Measurements from ENCODE around the gene PLK3. TPM values are rescaled to one million over a fixed set of nuclear protein-coding genes. Genes with fewer than 3 reads are reported as not detected.
"Not testable (repeated sequence)": the region's sequence is repeated elsewhere in the genome, so short reads cannot be mapped to it uniquely, and the experiment has no call there.

PLK3 gene
- total RNA-seq, 1 experiment from 2014 or later: 11.8 TPM

GRCh38 chr1:44792736-44793502 lies 7.3 kb upstream of the PLK3 start:
- Histone ChIP-seq H3K4me3 (ENCODE audit: low read length) (no peak overlapping the region), H3K4me2 (ENCODE audit: low read depth, low read length, poor library complexity, severe bottlenecking) (no peak overlapping the region), H3K9me3 (ENCODE audit: low read length) (no peaks in the 10 kb centered on the region), H3K79me2 (ENCODE audit: low read length) (no peaks in the 10 kb centered on the region), H2AFZ (ENCODE audit: low read length) (no peak overlapping the region), H3K27ac (ENCODE audit: low read length) (no peak overlapping the region), H3K9me2 (replicated peaks; ENCODE audit: insufficient read depth, low read length) (no peaks in the 10 kb centered on the region), H4K20me1 (ENCODE audit: insufficient read depth, low read depth, low read length) (no peaks in the 10 kb centered on the region), H3K4me1 (ENCODE audit: low read length) (no peaks in the 10 kb centered on the region), H3K9ac (ENCODE audit: low read length) (no peak overlapping the region), H3K36me3 (ENCODE audit: insufficient read depth, low read length) (no peaks in the 10 kb centered on the region), H3K27me3 (ENCODE audit: low read length) (no peaks in the 10 kb centered on the region)
- DNase-seq: no peak

GRCh38 chr1:44797886-44798285 lies 2.3 kb upstream of the PLK3 start:
- not testable (repeated sequence) for H3K27ac ChIP-seq (ENCODE audit: low read length); H3K9me2 ChIP-seq (replicated peaks; ENCODE audit: insufficient read depth, low read length); H3K4me3 ChIP-seq (ENCODE audit: low read length); H3K27me3 ChIP-seq (ENCODE audit: low read length); H3K9me3 ChIP-seq (ENCODE audit: low read length); DNase-seq; H3K4me2 ChIP-seq (ENCODE audit: low read depth, low read length, poor library complexity, severe bottlenecking); H3K36me3 ChIP-seq (ENCODE audit: insufficient read depth, low read length); H2AFZ ChIP-seq (ENCODE audit: low read length); H4K20me1 ChIP-seq (ENCODE audit: insufficient read depth, low read depth, low read length); H3K9ac ChIP-seq (ENCODE audit: low read length)
- peaks cover 23% of the 10 kb centered on the region for H3K4me1 ChIP-seq (ENCODE audit: low read length)
- peaks cover 13% of the 10 kb centered on the region for H3K79me2 ChIP-seq (ENCODE audit: low read length)

- H3K27ac ChIP-seq (ENCODE audit: low read length): no peak overlapping the region
- no peak overlapping the region for H3K4me3 ChIP-seq (ENCODE audit: low read length)
- H3K4me1 ChIP-seq (ENCODE audit: low read length): peaks cover 23% of the 10 kb centered on the region
- H2AFZ ChIP-seq (ENCODE audit: low read length): peak overlapping the region; percentile 93
- no peak overlapping the region for H3K9ac ChIP-seq (ENCODE audit: low read length)
- no peaks in the 10 kb centered on the region; the same call in 1 of the 2 replicates for H4K20me1 ChIP-seq (ENCODE audit: insufficient read depth, low read depth, low read length)
- no peak overlapping the region for H3K4me2 ChIP-seq (ENCODE audit: low read depth, low read length, poor library complexity, severe bottlenecking)
- H3K36me3 ChIP-seq (ENCODE audit: insufficient read depth, low read length): 0 out of 2 replicates have a peak, but pooled peaks cover 3% of the 10 kb centered on the region
- peaks cover 13% of the 10 kb centered on the region for H3K79me2 ChIP-seq (ENCODE audit: low read length)
- H3K9me2 ChIP-seq (replicated peaks; ENCODE audit: insufficient read depth, low read length): no peaks in the 10 kb centered on the region
- no peaks in the 10 kb centered on the region for H3K27me3 ChIP-seq (ENCODE audit: low read length)
- no peaks in the 10 kb centered on the region for H3K9me3 ChIP-seq (ENCODE audit: low read length)
- DNase-seq: no peak
Measured at GRCh38 chr1:44798481-44799365, 1.5 kb upstream of the PLK3 start.

- Histone ChIP-seq H4K20me1 (ENCODE audit: insufficient read depth, low read depth, low read length) (no peaks in the 10 kb centered on the region; the same call in 1 of the 2 replicates), H3K9me3 (ENCODE audit: low read length) (no peaks in the 10 kb centered on the region), H3K4me3 (ENCODE audit: low read length) (peak overlapping the region; percentile 95), H3K27ac (ENCODE audit: low read length) (no peak overlapping the region), H3K9ac (ENCODE audit: low read length) (peak overlapping the region; percentile 58), H3K4me2 (ENCODE audit: low read depth, low read length, poor library complexity, severe bottlenecking) (peak overlapping the region; percentile 98), H3K36me3 (ENCODE audit: insufficient read depth, low read length) (peaks cover 7% of the 10 kb centered on the region; the same call in 1 of the 2 replicates), H3K4me1 (ENCODE audit: low read length) (peaks cover 25% of the 10 kb centered on the region), H3K27me3 (ENCODE audit: low read length) (no peaks in the 10 kb centered on the region), H3K79me2 (ENCODE audit: low read length) (peaks cover 13% of the 10 kb centered on the region), H2AFZ (ENCODE audit: low read length) (no peak overlapping the region), H3K9me2 (replicated peaks; ENCODE audit: insufficient read depth, low read length) (no peaks in the 10 kb centered on the region)
- DNase-seq: no peak
Measured at GRCh38 chr1:44801491-44802305, 1.5 kb downstream of the PLK3 start.

GRCh38 chr1:44802306-44803061 lies 2.3 kb downstream of the PLK3 start:
- Histone ChIP-seq H2AFZ (ENCODE audit: low read length) (no peak overlapping the region), H3K27ac (ENCODE audit: low read length) (no peak overlapping the region), H3K79me2 (ENCODE audit: low read length) (peaks cover 13% of the 10 kb centered on the region), H3K4me2 (ENCODE audit: low read depth, low read length, poor library complexity, severe bottlenecking) (peak overlapping the region; percentile 98), H3K4me1 (ENCODE audit: low read length) (peaks cover 33% of the 10 kb centered on the region), H3K27me3 (ENCODE audit: low read length) (no peaks in the 10 kb centered on the region), H3K36me3 (ENCODE audit: insufficient read depth, low read length) (peaks cover 7% of the 10 kb centered on the region; the same call in 1 of the 2 replicates), H3K9me3 (ENCODE audit: low read length) (no peaks in the 10 kb centered on the region), H3K4me3 (ENCODE audit: low read length) (peak overlapping the region; percentile 95), H4K20me1 (ENCODE audit: insufficient read depth, low read depth, low read length) (no peaks in the 10 kb centered on the region; the same call in 1 of the 2 replicates), H3K9me2 (replicated peaks; ENCODE audit: insufficient read depth, low read length) (no peaks in the 10 kb centered on the region), H3K9ac (ENCODE audit: low read length) (peak overlapping the region; percentile 58; the same call in 1 of the 2 replicates)
- no peak for DNase-seq

- Histone ChIP-seq H3K27me3 (ENCODE audit: low read length) (no peaks in the 10 kb centered on the region), H3K9me2 (replicated peaks; ENCODE audit: insufficient read depth, low read length) (no peaks in the 10 kb centered on the region), H3K27ac (ENCODE audit: low read length) (no peak overlapping the region), H3K36me3 (ENCODE audit: insufficient read depth, low read length) (peaks cover 7% of the 10 kb centered on the region; the same call in 1 of the 2 replicates), H3K4me1 (ENCODE audit: low read length) (peaks cover 38% of the 10 kb centered on the region), H2AFZ (ENCODE audit: low read length) (no peak overlapping the region), H4K20me1 (ENCODE audit: insufficient read depth, low read depth, low read length) (no peaks in the 10 kb centered on the region; the same call in 1 of the 2 replicates), H3K4me3 (ENCODE audit: low read length) (no peak overlapping the region), H3K4me2 (ENCODE audit: low read depth, low read length, poor library complexity, severe bottlenecking) (no peak overlapping the region), H3K9ac (ENCODE audit: low read length) (no peak overlapping the region), H3K79me2 (ENCODE audit: low read length) (peaks cover 13% of the 10 kb centered on the region), H3K9me3 (ENCODE audit: low read length) (no peaks in the 10 kb centered on the region)
- DNase-seq: no peak
Measured at GRCh38 chr1:44803062-44803311, 2.8 kb downstream of the PLK3 start.

- Histone ChIP-seq H3K4me1 (ENCODE audit: low read length) (peaks cover 43% of the 10 kb centered on the region), H3K36me3 (ENCODE audit: insufficient read depth, low read length) (peaks cover 7% of the 10 kb centered on the region; the same call in 1 of the 2 replicates), H3K79me2 (ENCODE audit: low read length) (peaks cover 13% of the 10 kb centered on the region), H3K4me2 (ENCODE audit: low read depth, low read length, poor library complexity, severe bottlenecking) (no peak overlapping the region), H3K27ac (ENCODE audit: low read length) (no peak overlapping the region), H3K9me3 (ENCODE audit: low read length) (no peaks in the 10 kb centered on the region), H3K4me3 (ENCODE audit: low read length) (no peak overlapping the region), H2AFZ (ENCODE audit: low read length) (no peak overlapping the region), H3K9me2 (replicated peaks; ENCODE audit: insufficient read depth, low read length) (no peaks in the 10 kb centered on the region), H4K20me1 (ENCODE audit: insufficient read depth, low read depth, low read length) (no peaks in the 10 kb centered on the region; the same call in 1 of the 2 replicates), H3K27me3 (ENCODE audit: low read length) (no peaks in the 10 kb centered on the region), H3K9ac (ENCODE audit: low read length) (no peak overlapping the region)
- DNase-seq: no peak
Measured at GRCh38 chr1:44803312-44804095, 3.3 kb downstream of the PLK3 start.

All from Karpas-422 (cell line).